ENCODE results near the gene CYP26C1.

Gene CYP26C1

DNA sequence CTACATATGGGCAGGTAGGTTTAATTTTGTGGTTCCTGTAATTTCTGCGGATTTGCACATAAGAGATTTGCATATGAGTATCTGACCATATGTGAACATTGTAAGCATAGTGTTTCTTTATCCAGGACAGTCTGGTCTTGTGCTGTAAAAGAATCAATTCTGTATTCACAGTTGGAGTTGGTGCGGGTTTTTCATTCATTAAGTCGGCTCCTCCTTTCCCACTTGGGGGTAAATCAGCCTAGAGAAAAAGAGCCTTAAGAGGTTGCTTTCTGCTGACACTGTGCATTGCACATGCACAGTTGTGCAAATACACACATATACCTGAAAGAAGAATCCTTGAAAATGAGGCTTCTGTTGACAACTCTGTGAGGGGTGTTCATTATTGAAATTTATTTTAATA, 6.1 kb upstream of the CYP26C1 start:
- Histone ChIP-seq H4K20me1 (ENCODE audit: insufficient read depth, low read length) (no peaks in the 10 kb centered on the region), H3K9me3 (ENCODE audit: low read length) (no peaks in the 10 kb centered on the region), H3K4me3 (ENCODE audit: low read depth, low read length, poor library complexity, severe bottlenecking) (no peak overlapping the region), H3F3A (ENCODE audit: insufficient read depth, low read length) (no peaks in the 10 kb centered on the region), H3K79me2 (ENCODE audit: insufficient read depth, low read length) (no peaks in the 10 kb centered on the region), H3K4me2 (ENCODE audit: low read length) (no peak overlapping the region), H3K27me3 (ENCODE audit: insufficient read depth, low read length) (no peaks in the 10 kb centered on the region), H2AFZ (ENCODE audit: low read length) (no peak overlapping the region), H3K4me1 (ENCODE audit: insufficient read depth, low read length, severe bottlenecking) (no peaks in the 10 kb centered on the region), H3K36me3 (ENCODE audit: insufficient read depth, low read length) (no peaks in the 10 kb centered on the region), H3K9ac (ENCODE audit: low read length) (no peak overlapping the region), H3K9me2 (ENCODE audit: low read depth, low read length) (no peaks in the 10 kb centered on the region), H3K27ac (ENCODE audit: low read depth, low read length, poor library complexity, severe bottlenecking) (no peak overlapping the region)
- no peak for TF ChIP-seq EZH2 (IDR thresholded peaks at IDR 0.05; ENCODE audit: borderline replicate concordance, low read length)
- no peak for TF ChIP-seq CTCF (IDR thresholded peaks at IDR 0.05; ENCODE audit: low read length)

- H3K9me2 ChIP-seq (ENCODE audit: low read depth, low read length) = no peaks in the 10 kb centered on the region
- no peaks in the 10 kb centered on the region for H3K9me3 ChIP-seq (ENCODE audit: low read length)
- H3K27me3 ChIP-seq (ENCODE audit: insufficient read depth, low read length) = no peaks in the 10 kb centered on the region
- H3K4me1 ChIP-seq (ENCODE audit: insufficient read depth, low read length, severe bottlenecking) = peaks cover 7% of the 10 kb centered on the region
- H3K27ac ChIP-seq (ENCODE audit: low read depth, low read length, poor library complexity, severe bottlenecking) = no peak overlapping the region
- H3K4me3 ChIP-seq (ENCODE audit: low read depth, low read length, poor library complexity, severe bottlenecking) = no peak overlapping the region
- no peaks in the 10 kb centered on the region for H4K20me1 ChIP-seq (ENCODE audit: insufficient read depth, low read length)
- H3K9ac ChIP-seq (ENCODE audit: low read length) = no peak overlapping the region
- H3K79me2 ChIP-seq (ENCODE audit: insufficient read depth, low read length) = no peaks in the 10 kb centered on the region
- H3K36me3 ChIP-seq (ENCODE audit: insufficient read depth, low read length) = no peaks in the 10 kb centered on the region
- H3F3A ChIP-seq (ENCODE audit: insufficient read depth, low read length) = no peaks in the 10 kb centered on the region
- H3K4me2 ChIP-seq (ENCODE audit: low read length) = no peak overlapping the region
- TF ChIP-seq EZH2 (IDR thresholded peaks at IDR 0.05; ENCODE audit: borderline replicate concordance, low read length) (no peak), CTCF (IDR thresholded peaks at IDR 0.05; ENCODE audit: low read length) (no peak)
- no peak overlapping the region for H2AFZ ChIP-seq (ENCODE audit: low read length)
These were observed 2.5 kb upstream of the CYP26C1 start for GRCh38 chr10:93058139-93058538.

- Histone ChIP-seq H3K36me3 (ENCODE audit: insufficient read depth, low read length) (no peaks in the 10 kb centered on the region), H3K27ac (ENCODE audit: low read depth, low read length, poor library complexity, severe bottlenecking) (no peak overlapping the region), H3K4me1 (ENCODE audit: insufficient read depth, low read length, severe bottlenecking) (peaks cover 7% of the 10 kb centered on the region), H3K9ac (ENCODE audit: low read length) (no peak overlapping the region), H3K9me2 (ENCODE audit: low read depth, low read length) (no peaks in the 10 kb centered on the region), H3K4me2 (ENCODE audit: low read length) (no peak overlapping the region), H2AFZ (ENCODE audit: low read length) (no peak overlapping the region), H3K4me3 (ENCODE audit: low read depth, low read length, poor library complexity, severe bottlenecking) (no peak overlapping the region), H3K9me3 (ENCODE audit: low read length) (no peaks in the 10 kb centered on the region), H4K20me1 (ENCODE audit: insufficient read depth, low read length) (no peaks in the 10 kb centered on the region), H3K27me3 (ENCODE audit: insufficient read depth, low read length) (no peaks in the 10 kb centered on the region), H3F3A (ENCODE audit: insufficient read depth, low read length) (no peaks in the 10 kb centered on the region), H3K79me2 (ENCODE audit: insufficient read depth, low read length) (no peaks in the 10 kb centered on the region)
- TF ChIP-seq EZH2 (IDR thresholded peaks at IDR 0.05; ENCODE audit: borderline replicate concordance, low read length) (no peak), CTCF (IDR thresholded peaks at IDR 0.05; ENCODE audit: low read length) (no peak)
These were observed 442 bp downstream of the CYP26C1 start for GRCh38 chr10:93060887-93061593.
